Measurements from ENCODE around the gene ACOX1.

GRCh38 chr17:75915268-75915667 lies 63.7 kb downstream of the ACOX1 start:
- TF ChIP-seq POLR2A (IDR thresholded peaks at IDR 0.05; ENCODE audit: low read depth, low read length) (no peak), SPI1 (IDR thresholded peaks at IDR 0.05; ENCODE audit: low read depth, low read length) (no peak), PAX5 (IDR thresholded peaks at IDR 0.05; ENCODE audit: insufficient read depth, low read length, severe bottlenecking) (no peak), TAF1 (IDR thresholded peaks at IDR 0.05; ENCODE audit: low read depth, low read length) (no peak)
